Measurements from ENCODE around the gene ZNF775.

ZNF775 gene

DNA sequence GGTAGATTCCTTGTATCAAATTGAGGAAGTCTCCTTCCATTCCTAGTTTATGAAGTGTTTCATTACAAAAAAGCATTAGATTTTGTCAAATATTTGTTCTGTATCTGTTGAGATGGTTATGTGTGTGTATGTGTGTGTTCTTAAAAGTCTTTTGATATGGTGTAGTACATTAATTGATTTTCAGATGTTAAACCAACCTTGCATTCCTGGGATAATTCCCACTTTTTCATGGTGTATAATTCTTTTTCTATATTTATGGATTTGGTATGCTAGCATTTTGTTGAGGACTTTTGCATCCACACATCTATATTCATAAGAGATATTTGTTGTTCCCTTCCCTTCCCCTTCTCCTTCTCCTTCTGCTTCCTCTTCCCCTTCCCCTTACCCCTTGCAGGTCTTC, 62.4 kb downstream of the ZNF775 start:
- no peak for DNase-seq (ENCODE audit: low read depth)

DNA sequence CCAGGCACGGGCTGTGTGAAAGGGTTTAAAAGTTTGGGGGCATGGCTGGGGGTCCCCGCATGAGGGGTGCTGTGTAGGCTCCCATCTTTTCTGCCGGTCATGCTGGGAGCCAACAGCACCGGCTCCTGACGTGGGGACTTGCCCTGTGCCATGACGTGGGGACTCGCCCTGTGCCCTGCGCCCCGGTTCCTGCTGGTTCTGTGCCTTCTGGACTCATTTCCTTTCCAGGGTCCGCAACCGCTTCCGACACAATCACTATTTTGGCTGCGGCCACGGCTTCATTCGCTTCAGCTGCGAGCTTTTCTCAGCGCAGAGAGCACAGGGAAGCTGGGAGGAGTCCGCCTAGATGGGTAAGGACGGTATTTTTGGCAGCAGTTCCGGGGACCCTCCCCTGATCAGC, 63.7 kb downstream of the ZNF775 start:
- no peak for DNase-seq (ENCODE audit: low read depth)

DNA sequence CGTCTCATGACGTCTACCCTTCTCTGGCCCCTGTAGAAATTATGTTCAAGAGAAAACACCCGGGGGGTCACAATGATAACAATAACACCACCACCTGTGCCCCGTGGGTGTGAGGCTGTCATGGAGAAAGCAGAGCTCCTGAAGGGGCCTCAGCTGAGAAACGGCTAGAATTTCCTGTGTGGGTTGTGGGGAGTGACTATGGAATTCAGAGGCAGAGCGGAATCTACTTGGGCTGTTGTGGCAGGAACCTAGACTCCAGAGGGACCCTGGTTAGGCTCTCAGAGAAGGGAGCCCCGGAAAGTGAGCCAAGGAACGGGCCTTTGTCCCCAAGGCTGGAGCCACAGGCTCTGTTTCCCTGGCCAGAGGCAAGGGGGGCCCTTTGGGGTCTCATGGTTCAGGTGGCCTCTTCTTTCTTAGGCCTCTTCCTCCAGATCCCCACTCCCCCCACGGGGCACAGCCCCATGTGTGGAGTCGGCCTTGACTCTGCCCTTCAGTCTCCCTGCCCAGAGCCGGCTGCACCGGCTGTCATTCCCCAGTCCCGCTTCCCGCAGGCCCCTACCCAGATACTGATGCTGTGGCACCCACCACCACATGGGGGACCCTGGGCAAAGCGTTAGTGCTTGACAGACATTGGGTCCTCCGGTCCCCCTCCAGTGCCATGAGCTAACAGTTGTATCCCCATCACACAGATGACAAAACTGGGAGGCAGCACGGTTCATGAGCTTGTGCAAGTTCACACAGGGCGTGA, 64.8 kb downstream of the ZNF775 start:
- no peak for DNase-seq (ENCODE audit: low read depth)

DNA sequence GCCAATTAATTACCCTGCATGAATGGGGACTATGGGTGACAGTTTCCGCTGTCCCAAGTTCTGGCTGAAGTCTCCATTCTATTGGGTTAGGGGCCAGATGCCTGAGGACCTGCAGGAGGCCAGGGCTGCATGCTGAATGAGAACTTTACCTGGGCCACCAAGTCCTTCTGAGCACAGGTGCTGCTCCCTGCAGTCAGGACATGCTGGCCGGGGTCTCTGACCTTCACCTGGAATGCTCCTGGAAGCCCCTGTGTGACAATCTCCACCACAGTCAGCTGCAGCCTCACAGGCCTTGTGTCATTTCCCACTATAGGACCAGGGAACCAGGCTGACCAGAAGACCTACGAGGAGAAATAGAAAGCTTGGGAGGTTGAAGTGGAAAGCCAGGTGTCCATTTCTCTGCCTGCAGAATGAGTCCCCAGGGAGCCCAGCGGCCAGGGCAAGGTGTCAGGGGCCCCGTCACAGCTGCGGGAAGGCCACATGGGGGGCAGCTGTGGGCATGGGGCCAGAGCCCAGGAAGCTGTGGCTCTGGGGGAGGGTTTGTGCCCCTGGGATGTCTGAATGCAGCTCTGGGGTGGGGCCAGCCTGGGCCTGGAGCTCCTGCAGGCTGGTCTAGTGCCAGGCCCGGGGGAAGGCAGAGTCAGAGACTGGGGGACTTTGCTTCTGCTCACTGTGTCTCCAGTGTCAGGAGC, 65.7 kb downstream of the ZNF775 start:
- DNase-seq (ENCODE audit: low read depth) = no peak

DNA sequence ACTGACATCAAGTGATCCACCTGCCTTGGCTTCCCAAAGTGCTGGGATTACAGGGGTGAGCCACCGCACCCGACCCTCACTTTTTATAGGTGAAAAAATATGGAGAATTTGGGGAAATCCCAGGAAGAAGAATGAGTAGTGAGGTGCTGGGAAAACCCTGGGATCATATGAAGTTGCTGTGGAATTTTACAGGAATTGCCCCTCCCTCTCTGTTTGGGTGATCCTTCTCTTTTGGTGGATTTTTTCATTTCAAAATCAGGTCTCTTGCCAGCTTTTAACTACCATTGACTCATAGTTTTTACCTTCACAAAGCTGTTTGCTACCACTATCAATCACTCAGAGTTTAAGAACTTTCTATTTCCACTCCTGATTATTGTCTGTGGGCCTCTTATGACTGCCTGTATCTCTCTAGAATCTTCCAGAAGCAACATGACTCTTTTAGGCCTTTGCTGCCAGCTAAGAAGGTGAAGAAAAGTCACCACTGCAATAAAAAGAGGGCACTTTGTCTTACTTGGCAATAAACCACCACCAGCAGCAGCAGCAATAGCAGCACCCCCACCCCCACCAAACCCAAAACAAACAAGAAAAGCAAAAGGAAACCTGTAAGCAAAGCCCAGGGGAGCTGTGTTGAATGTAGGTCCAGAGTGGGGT, 67.3 kb downstream of the ZNF775 start:
- no peak for DNase-seq (ENCODE audit: low read depth)

All from HS-5 (cell line).